HEK293 (cell line): Measurements from ENCODE around the gene NT5M.

Experiments
- CTCF ChIA-PET: fragments of 350-600 bp; formaldehyde crosslinking; extraction: SDS; loops from one replicate; lab custom pipeline; 2021; ENCODE audit warnings: antibody characterized with exemption; lab: Yijun Ruan, JAX
- POLR2A ChIA-PET: fragments of 300-600 bp; formaldehyde crosslinking; extraction: SDS; loops from one replicate; lab custom pipeline; 2020; ENCODE audit warnings: antibody characterized with exemption, inconsistent platforms; lab: Yijun Ruan, JAX
- H3K27ac ChIP-seq: fragments of 200-500 bp; sonication (Bioruptor generic); 2 replicates; pipeline ENCODE4 v1.5.1; 2014; ENCODE audit warnings: low read depth, low read length, control low read depth, inconsistent platforms; ENCODE audit errors: extremely low read depth
- H3K36me3 ChIP-seq, 2 experiments: fragments of 200-500 bp in 1 of 2; sonication (Bioruptor generic) in 1 of 2; 1 replicate in 1 of 2; 2 replicates in 1 of 2; pipeline ENCODE4 v1.5.1; 2014 to 2017; ENCODE audit warnings: inconsistent platforms in 2 of 2, low read length in 2 of 2; ENCODE audit not compliant: control insufficient read depth in 2 of 2, insufficient read depth in 1 of 2
- H3K4me1 ChIP-seq: fragments of 200-500 bp; sonication (Bioruptor generic); 2 replicates; pipeline ENCODE4 v1.5.1; 2014; ENCODE audit warnings: mild to moderate bottlenecking, low read length, inconsistent platforms; ENCODE audit not compliant: control insufficient read depth, insufficient read depth
- H3K4me3 ChIP-seq: 2 replicates; pipeline ENCODE4 v1.5.1; 2011; ENCODE audit warnings: low read depth, mild to moderate bottlenecking, control low read depth, low read length, moderate library complexity
- H3K9me3 ChIP-seq: fragments of 200-500 bp; sonication (Bioruptor generic); 2 replicates; pipeline ENCODE4 v1.5.1; 2014; ENCODE audit warnings: low read depth, low read length, inconsistent platforms; ENCODE audit not compliant: control insufficient read depth, insufficient read depth
- CTCF ChIP-seq: fragments of 450-650 bp; formaldehyde crosslinking; IDR thresholded peaks from 2 replicates; pipeline ENCODE4 v1.5.1; 2016; ENCODE audit warnings: missing biosample characterization, missing genetic modification characterization
- GLIS1 ChIP-seq: fragments of 450-650 bp; formaldehyde crosslinking; IDR thresholded peaks from 2 replicates; pipeline ENCODE4 v1.5.1; 2016; ENCODE audit warnings: missing biosample characterization, missing genetic modification characterization
- KLF1 ChIP-seq: fragments of 450-650 bp; formaldehyde crosslinking; IDR thresholded peaks from 2 replicates; pipeline ENCODE4 v1.5.1; 2016; ENCODE audit warnings: missing biosample characterization, missing genetic modification characterization
- KLF17 ChIP-seq: fragments of 450-650 bp; formaldehyde crosslinking; IDR thresholded peaks from 2 replicates; pipeline ENCODE4 v1.5.1; 2016; ENCODE audit warnings: missing biosample characterization, missing genetic modification characterization
- SCRT2 ChIP-seq: fragments of 450-650 bp; formaldehyde crosslinking; IDR thresholded peaks from 2 replicates; pipeline ENCODE4 v1.5.1; 2016; ENCODE audit warnings: missing biosample characterization, missing genetic modification characterization
- SETDB1 ChIP-seq: IDR thresholded peaks from one replicate; pipeline ENCODE4 v1.6.1; 2017; ENCODE audit warnings: mild to moderate bottlenecking, low read length, moderate library complexity, mixed read lengths; ENCODE audit not compliant: insufficient read length
- SP7 ChIP-seq: fragments of 450-650 bp; formaldehyde crosslinking; IDR thresholded peaks from 2 replicates; pipeline ENCODE4 v1.5.1; 2016; ENCODE audit warnings: missing biosample characterization, missing genetic modification characterization
- ZBTB20 ChIP-seq: fragments of 450-650 bp; formaldehyde crosslinking; IDR thresholded peaks from 2 replicates; pipeline ENCODE4 v1.5.1; 2016; ENCODE audit warnings: missing biosample characterization, missing genetic modification characterization
- ZFP37 ChIP-seq: fragments of 450-650 bp; formaldehyde crosslinking; IDR thresholded peaks from 2 replicates; pipeline ENCODE4 v1.5.1; 2016; ENCODE audit warnings: missing biosample characterization, missing genetic modification characterization
- ZNF184 ChIP-seq: fragments of 450-650 bp; IDR thresholded peaks from 2 replicates; pipeline ENCODE4 v1.5.1; 2018; ENCODE audit warnings: missing biosample characterization, mild to moderate bottlenecking, missing genetic modification characterization
- ZNF335 ChIP-seq: fragments of 450-650 bp; formaldehyde crosslinking; conservative IDR thresholded peaks from 2 replicates; pipeline ENCODE4 v1.5.1; 2016; ENCODE audit warnings: missing biosample characterization, missing genetic modification characterization
- ZNF394 ChIP-seq: fragments of 450-650 bp; formaldehyde crosslinking; IDR thresholded peaks from 2 replicates; pipeline ENCODE4 v1.5.1; 2016; ENCODE audit warnings: missing biosample characterization, missing genetic modification characterization, mild to moderate bottlenecking, moderate library complexity, borderline replicate concordance
- ZNF501 ChIP-seq: fragments of 450-650 bp; formaldehyde crosslinking; IDR thresholded peaks from 2 replicates; pipeline ENCODE4 v1.5.1; 2016; ENCODE audit warnings: missing biosample characterization, missing genetic modification characterization
- ZNF544 ChIP-seq: fragments of 450-650 bp; formaldehyde crosslinking; IDR thresholded peaks from 2 replicates; pipeline ENCODE4 v1.5.0; 2017; ENCODE audit warnings: missing biosample characterization, missing genetic modification characterization
- ZNF555 ChIP-seq: fragments of 450-650 bp; formaldehyde crosslinking; conservative IDR thresholded peaks from 2 replicates; pipeline ENCODE4 v1.5.1; 2017; ENCODE audit warnings: missing biosample characterization, mild to moderate bottlenecking, missing genetic modification characterization, inconsistent platforms
- ZNF561 ChIP-seq: fragments of 450-650 bp; IDR thresholded peaks from 2 replicates; pipeline ENCODE4 v1.5.1; 2018; ENCODE audit warnings: missing biosample characterization, missing genetic modification characterization, borderline replicate concordance
- ZNF600 ChIP-seq: fragments of 450-650 bp; formaldehyde crosslinking; IDR thresholded peaks from 2 replicates; pipeline ENCODE4 v1.5.1; 2016; ENCODE audit warnings: missing biosample characterization, missing genetic modification characterization
- ZNF76 ChIP-seq: fragments of 450-650 bp; formaldehyde crosslinking; IDR thresholded peaks from 2 replicates; pipeline ENCODE4; 2016; ENCODE audit warnings: low read depth, missing biosample characterization, missing genetic modification characterization, borderline replicate concordance
- ZSCAN5A ChIP-seq: fragments of 450-650 bp; formaldehyde crosslinking; IDR thresholded peaks from 2 replicates; pipeline ENCODE4 v1.5.1; 2016; ENCODE audit warnings: missing biosample characterization, missing genetic modification characterization
- TF ChIP-seq, protein P1 (sequence below): fragments of 450-650 bp; formaldehyde crosslinking; IDR thresholded peaks from 2 replicates; pipeline ENCODE4 v1.5.1; 2016; ENCODE audit warnings: missing biosample characterization, missing genetic modification characterization

NT5M gene

GRCh38 chr17:17295141-17295540 lies 8.0 kb upstream of the NT5M start:
- ChIA-PET POLR2A (no interaction called here), CTCF (interaction anchor here (0.6 kb wide), 1 partner anchor 18 kb away, joined by 3 read pairs; no protein-coding TSS in a partner anchor)
- no peak for TF ChIP-seq ZBTB20 (tag by site-specific recombination)
- TF ChIP-seq ZNF544 (tag by site-specific recombination) = no peak
- no peak for TF ChIP-seq GLIS1
- TF ChIP-seq ZNF555 (tag by site-specific recombination) = no peak

GRCh38 chr17:17297217-17297616 lies 6.0 kb upstream of the NT5M start:
- CTCF ChIA-PET = no interaction called here
- TF ChIP-seq ZNF600 (tag by site-specific recombination) = peak; percentile 45; the same call in 1 of the 2 replicates
- TF ChIP-seq SETDB1 = no peak
- no peak for TF ChIP-seq ZFP37
- peak; percentile 50; the same call in 1 of the 2 replicates for TF ChIP-seq SP7
- TF ChIP-seq, all 188 proteins: peak for 2
- POLR2A ChIA-PET = interaction anchor here (1.2 kb wide), 1 partner anchor 13 kb away, joined by 5 read pairs; no protein-coding TSS in a partner anchor
- H3K4me3 ChIP-seq = no peak overlapping the region
- H3K36me3 ChIP-seq = no peaks in the 10 kb centered on the region
- no peak overlapping the region for H3K27ac ChIP-seq
- H3K4me1 ChIP-seq = no peaks in the 10 kb centered on the region; the same call in 1 of the 2 replicates
- H3K9me3 ChIP-seq = no peaks in the 10 kb centered on the region

More at GRCh38 chr17:17295141-17295540, 8.0 kb upstream of the NT5M start:
- Histone ChIP-seq H3K4me3 (no peak overlapping the region), H3K36me3 (no peaks in the 10 kb centered on the region), H3K9me3 (no peaks in the 10 kb centered on the region), H3K4me1 (no peaks in the 10 kb centered on the region; the same call in 1 of the 2 replicates), H3K27ac (no peak overlapping the region)

DNA sequence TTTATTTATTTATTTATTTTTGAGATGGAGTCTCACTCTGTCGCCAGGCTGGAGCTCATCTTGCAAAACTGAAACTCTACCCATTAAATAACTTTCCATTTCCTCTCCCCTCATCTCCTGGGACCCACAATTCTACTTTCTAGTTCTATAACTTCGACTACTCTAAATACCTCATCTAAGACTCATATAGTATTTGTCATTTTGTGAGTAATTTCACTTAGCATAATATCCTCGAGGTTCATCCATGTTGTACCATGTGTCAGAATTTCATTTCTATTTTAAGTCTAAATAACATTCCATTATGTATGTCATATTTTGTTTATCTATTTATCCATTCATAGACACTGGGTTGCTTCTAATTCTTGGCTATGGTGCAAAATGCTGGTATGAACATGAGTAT lies 5.1 kb upstream of the NT5M start:
- H3K27ac ChIP-seq = no peak overlapping the region
- ChIA-PET CTCF (interaction anchor here (0.6 kb wide), 1 partner anchor 344 kb away, joined by 3 read pairs; no protein-coding TSS in a partner anchor), POLR2A (interaction anchor here (1.2 kb wide), 1 partner anchor 14 kb away, joined by 5 read pairs; no protein-coding TSS in a partner anchor)
- no peak overlapping the region for H3K4me3 ChIP-seq
- TF ChIP-seq CTCF (no peak), ZNF394 (tag by site-specific recombination) (0 out of 2 replicates have a peak, but pooled peaks have one; percentile 1)
- H3K9me3 ChIP-seq = no peaks in the 10 kb centered on the region
- no peaks in the 10 kb centered on the region; the same call in 1 of the 2 replicates for H3K4me1 ChIP-seq
- H3K36me3 ChIP-seq = no peaks in the 10 kb centered on the region

- POLR2A ChIA-PET = interaction anchor here (0.8 to 3.5 kb wide), 7 partner anchors 11 to 64 kb away, joined by 3 to 39 read pairs (median 3); partner anchors contain the start of genes COPS3 and FLCN
- Histone ChIP-seq H3K4me3 (peak overlapping the region; percentile 53), H3K36me3 (no peaks in the 10 kb centered on the region), H3K4me1 (no peaks in the 10 kb centered on the region; the same call in 1 of the 2 replicates), H3K27ac (peak overlapping the region; percentile 87), H3K9me3 (no peaks in the 10 kb centered on the region)
- CTCF ChIA-PET = interaction anchor here (0.7 to 1.8 kb wide), 3 partner anchors 11 to 53 kb away, joined by 4 to 5 read pairs (median 5); no protein-coding TSS in a partner anchor
- TF ChIP-seq ZNF335 = peak; percentile 98
- TF ChIP-seq SCRT2 = peak; percentile 89
- peak; percentile 81 for TF ChIP-seq ZSCAN5A
- TF ChIP-seq KLF1 (tag by site-specific recombination) = peak; percentile 52
- no peak for TF ChIP-seq ZNF184 (tag by site-specific recombination)
- peak; percentile 66 for TF ChIP-seq KLF17
- TF ChIP-seq ZNF76 (tag by site-specific recombination) = peak; percentile 68
- TF ChIP-seq ZNF561 (tag by site-specific recombination) = peak; percentile 99
- peak; percentile 86 for TF ChIP-seq ZNF501
- TF ChIP-seq, protein P1, sequence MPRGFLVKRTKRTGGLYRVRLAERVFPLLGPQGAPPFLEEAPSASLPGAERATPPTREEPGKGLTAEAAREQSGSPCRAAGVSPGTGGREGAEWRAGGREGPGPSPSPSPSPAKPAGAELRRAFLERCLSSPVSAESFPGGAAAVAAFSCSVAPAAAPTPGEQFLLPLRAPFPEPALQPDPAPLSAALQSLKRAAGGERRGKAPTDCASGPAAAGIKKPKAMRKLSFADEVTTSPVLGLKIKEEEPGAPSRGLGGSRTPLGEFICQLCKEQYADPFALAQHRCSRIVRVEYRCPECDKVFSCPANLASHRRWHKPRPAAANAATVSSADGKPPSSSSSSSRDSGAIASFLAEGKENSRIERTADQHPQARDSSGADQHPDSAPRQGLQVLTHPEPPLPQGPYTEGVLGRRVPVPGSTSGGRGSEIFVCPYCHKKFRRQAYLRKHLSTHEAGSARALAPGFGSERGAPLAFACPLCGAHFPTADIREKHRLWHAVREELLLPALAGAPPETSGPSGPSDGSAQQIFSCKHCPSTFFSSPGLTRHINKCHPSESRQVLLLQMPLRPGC = peak; percentile 55; the same call in 1 of the 2 replicates
Measured at GRCh38 chr17:17300624-17301568, 2.3 kb upstream of the NT5M start.
